ENCODE measurements around the gene LRPPRC.
A peak's percentile ranks its signal among the peaks of the same experiment; 100 is the strongest.

The LRPPRC gene

DNA sequence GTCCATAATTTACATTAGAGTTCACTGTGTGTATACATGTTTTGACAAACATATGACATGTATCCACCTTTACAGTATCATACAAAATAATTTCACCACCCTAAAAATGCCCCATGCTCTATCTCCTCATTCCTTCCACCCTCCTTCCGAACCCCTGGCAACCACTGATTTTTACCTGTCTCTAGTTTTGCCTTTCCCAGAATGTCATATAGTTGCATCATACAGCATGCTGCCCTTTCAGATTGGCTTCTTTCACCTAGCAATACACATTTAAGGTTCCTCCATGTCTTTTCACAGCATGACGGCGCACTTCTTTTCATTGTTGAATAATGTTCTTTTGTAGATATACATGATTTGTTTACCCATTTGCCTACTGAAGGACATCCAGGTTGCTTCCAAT lies 10.4 kb downstream of the LRPPRC start:
- in situ Hi-C loops (cut with MboI; ENCODE audit: low pct_unique_long_range_greater_than_20kb, low sequenced_read_pairs) = no loop called here
- DNase-seq = no peak

DNA sequence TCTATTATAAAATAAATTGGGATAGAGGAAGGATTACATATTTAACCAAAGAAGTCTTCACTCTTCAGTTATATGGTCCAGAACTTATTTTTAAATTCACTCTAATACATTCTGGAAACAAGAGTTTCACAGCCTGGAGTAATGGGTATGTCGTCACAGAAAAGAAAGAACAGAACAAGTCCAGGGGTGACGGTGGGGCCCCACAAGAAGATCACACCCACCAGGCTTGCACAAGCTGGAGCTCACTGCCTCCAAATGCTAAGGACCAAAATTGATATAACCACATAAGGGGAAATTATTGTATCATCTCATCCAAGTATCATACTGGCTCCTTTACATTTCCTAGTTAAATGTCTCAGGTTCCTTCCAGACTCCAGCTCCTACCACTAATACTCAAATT lies 11.3 kb downstream of the LRPPRC start:
- in situ Hi-C loops (cut with MboI; ENCODE audit: low pct_unique_long_range_greater_than_20kb, low sequenced_read_pairs) = no loop called here
- DNase-seq = no peak

DNA sequence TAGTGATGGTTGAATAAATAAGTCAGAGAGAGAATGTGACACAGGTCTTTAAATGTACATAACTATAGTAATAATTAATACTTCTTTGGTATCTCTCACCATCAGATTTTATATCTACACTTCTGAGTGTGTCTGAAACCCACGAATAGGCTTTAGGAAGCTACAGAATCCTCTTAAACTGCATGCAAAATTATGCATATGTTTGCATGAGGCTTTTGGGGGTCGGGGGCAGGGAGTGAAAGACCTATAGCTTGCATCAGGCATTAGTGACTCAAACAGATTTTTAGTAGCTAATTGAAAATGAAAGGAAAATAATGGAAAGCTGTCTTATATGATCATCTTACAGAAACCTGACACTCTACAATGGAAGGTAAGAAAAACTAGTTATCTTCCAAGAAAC lies 14.9 kb downstream of the LRPPRC start:
- no peak for DNase-seq
- in situ Hi-C loops (cut with MboI; ENCODE audit: low pct_unique_long_range_greater_than_20kb, low sequenced_read_pairs) = no loop called here

DNA sequence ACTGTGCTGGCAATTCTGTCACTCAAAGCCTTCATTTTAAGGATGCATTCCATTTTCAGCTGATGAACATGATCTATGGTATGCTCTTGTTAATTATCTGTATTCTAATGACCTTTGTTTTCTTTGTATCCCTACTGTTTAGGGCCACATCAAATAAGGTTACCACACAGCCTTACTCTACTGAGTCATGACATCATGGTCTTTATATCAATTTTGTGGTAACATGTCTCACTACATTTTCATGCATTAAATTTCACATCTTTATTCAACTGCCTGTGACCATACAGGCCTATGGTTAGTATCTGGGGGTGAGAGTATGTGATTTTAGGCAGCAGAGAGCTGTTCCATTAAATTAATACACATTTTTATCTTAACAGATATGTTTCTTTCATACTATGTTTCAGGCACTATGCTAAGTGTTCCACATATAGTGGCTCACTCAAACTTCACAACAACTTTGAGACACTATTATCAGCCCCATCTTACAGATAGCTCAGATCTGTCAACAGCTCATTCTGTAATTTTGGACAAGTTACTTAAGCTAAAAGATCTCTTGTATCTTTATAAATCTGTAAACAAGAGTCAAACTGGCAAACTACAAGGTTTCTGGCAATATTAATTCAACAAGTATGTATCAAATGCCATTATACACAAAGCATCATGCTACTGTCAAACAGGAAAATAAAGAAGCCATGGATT lies 18.0 kb downstream of the LRPPRC start:
- DNase-seq = no peak
- in situ Hi-C loops (cut with MboI; ENCODE audit: low pct_unique_long_range_greater_than_20kb, low sequenced_read_pairs) = no loop called here

DNA sequence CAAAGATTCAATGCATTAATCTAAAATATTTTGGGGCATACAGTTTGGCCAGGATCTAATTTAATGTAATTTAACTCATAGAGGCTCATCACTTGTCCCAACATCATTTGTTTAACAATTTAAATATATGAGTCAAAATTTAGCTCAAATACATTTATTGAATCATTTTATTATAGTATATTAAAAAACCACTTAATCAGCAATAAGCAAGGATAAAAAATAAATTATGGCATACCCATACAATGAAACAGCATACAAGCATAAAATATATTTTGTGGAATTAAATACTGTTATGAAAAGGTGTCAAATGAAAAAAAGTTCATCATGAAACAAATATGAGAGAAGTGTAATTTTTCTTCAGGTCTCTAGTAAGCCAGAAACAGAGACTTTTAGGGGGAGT lies 34.9 kb downstream of the LRPPRC start:
- DNase-seq = no peak
- in situ Hi-C loops (cut with MboI; ENCODE audit: low pct_unique_long_range_greater_than_20kb, low sequenced_read_pairs) = no loop called here

DNA sequence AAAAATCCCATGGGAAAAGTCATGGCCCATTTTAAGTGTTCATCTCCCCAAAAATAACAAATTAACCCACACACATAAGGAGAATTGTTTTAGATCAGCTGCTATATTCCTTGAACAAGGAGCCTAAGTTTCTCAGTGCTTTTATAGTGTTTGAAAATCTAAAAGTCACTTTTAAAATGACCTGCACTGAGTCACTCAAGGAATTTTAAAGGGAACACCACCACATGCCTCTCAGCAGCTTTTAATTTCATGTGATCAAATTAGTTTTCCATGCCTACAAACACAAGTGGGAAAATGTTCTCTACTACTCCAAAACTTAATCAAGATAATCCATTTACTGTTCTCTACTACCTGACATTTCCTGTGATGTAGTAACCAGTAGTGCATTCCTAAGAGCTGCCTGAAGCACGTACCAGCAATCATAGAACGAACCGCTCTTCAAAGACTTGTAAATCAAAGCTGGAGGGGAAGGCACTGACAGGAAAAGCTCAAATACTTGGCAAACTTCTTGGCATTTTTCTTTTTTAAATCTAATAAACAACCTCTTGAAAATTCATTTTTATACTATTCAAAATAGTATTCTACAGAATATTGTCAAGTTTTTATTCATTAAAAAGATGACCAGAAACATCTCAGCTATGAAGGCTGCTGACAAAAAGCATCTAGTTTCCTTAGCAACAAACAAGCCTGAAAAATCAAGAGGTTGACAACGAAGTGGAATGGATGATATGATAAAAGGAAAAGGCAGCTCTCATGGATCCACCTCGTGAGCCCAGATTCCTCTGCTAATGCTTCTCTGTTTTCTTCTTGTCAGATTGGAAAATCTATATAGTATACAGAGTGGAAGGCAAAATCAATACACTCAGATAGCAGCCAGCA lies 37.2 kb downstream of the LRPPRC start:
- in situ Hi-C loops (cut with MboI; ENCODE audit: low pct_unique_long_range_greater_than_20kb, low sequenced_read_pairs) = no loop called here
- DNase-seq = no peak

DNA sequence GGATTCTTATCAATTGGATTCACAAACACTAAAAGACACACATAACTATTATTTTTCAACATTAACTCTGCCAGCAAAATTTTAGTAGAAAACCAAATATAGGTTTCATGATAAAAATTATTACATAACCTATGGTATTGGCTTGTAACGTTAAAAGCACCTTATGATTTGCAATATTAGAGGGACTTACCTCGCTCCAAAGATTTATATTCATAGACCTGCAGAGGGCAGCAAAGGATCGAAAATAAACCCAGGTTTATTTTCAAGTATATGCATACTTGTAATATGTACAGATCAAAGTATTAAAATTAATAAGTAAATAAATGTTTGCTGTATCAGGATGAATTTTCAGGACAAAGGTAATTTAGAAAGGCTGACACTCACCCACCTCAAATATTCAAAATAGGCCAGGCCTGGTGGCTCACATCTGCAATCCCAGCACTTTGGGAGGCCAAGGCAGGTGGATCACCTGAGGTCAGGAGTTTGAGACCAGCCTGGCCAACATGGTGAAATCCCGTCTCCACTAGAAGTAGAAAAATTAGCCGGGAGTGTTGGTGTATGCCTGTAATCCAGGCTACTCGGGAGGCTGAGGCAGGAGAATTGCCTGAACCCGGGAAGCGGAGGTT lies 45.3 kb downstream of the LRPPRC start:
- in situ Hi-C loops (cut with MboI; ENCODE audit: low pct_unique_long_range_greater_than_20kb, low sequenced_read_pairs) = no loop called here
- peak; percentile 24 for DNase-seq

DNA sequence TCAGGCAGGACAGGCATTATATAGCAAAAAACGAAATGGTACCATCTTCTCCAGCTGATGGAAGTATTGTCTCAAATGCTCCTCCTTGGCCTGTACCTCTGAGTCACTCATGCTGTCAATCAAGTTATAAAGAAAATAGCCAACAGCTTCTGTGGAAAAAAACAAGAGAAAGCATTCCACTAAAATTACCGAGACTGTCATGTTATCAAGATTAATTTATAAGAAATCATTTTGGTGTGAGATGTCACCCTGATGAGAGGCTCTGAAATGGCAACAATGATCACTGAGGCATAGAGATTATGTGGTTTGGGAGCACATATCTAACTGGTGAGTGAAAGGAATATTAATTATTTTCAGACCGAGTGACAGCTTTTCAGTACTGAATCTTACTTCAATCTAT lies 47.4 kb downstream of the LRPPRC start:
- in situ Hi-C loops (cut with MboI; ENCODE audit: low pct_unique_long_range_greater_than_20kb, low sequenced_read_pairs) = no loop called here
- DNase-seq = no peak

DNA sequence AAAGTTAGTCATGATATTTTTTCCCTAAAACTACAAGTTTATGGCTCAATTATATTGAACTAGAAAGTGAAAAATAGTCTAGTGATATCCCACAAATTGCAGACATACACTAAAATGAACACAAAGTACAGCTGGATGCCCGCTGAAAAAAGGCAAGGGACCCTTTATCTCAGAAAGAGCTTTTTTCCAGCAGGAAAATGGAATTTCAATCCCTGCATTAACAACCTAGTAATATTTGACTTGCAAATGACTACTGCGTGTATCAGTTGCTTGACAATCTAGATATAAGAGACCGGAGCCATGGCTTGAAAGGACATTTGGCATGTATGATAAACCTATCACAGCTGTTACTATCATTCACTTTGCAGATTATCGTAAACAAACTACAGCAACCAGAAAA lies 49.1 kb downstream of the LRPPRC start:
- in situ Hi-C loops (cut with MboI; ENCODE audit: low pct_unique_long_range_greater_than_20kb, low sequenced_read_pairs) = no loop called here
- DNase-seq = no peak

DNA sequence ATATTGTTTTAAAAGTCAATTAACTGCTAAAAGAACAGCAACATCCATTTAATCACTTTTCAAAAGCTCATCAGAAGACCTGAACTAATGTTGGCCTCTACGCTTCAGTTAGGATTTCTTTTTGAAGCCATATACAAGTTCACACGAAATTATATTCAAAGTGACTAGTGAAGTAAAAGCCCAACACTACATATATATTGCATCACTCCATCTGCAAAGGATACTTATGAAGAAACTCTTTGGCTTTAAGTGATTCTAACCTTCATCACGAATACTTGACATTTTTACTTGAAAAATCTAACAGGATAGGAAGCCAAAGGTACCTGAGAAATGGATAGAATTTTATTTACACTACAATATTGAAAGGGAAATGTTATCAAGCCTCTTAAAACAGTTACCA lies 50.4 kb downstream of the LRPPRC start:
- in situ Hi-C loops (cut with MboI; ENCODE audit: low pct_unique_long_range_greater_than_20kb, low sequenced_read_pairs) = no loop called here
- DNase-seq = no peak

DNA sequence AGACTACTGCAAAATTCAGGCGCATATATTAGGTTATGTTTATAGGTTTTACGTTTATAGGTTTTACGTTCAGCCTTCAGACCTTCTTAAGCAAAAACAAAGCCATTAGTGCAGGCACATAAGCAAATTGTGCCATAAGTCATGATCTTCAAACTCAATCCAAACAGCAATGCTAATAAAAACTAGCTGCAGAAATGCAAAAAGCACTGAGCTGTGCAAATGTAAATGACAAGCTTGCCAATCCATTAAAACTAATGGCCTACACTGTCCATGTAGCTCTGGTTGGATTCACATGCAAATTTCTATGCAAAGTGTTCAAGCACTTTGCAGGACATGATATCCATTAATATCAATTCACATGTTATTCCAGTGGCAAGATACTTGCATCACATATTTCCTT lies 50.9 kb downstream of the LRPPRC start:
- DNase-seq = no peak
- in situ Hi-C loops (cut with MboI; ENCODE audit: low pct_unique_long_range_greater_than_20kb, low sequenced_read_pairs) = no loop called here

DNA sequence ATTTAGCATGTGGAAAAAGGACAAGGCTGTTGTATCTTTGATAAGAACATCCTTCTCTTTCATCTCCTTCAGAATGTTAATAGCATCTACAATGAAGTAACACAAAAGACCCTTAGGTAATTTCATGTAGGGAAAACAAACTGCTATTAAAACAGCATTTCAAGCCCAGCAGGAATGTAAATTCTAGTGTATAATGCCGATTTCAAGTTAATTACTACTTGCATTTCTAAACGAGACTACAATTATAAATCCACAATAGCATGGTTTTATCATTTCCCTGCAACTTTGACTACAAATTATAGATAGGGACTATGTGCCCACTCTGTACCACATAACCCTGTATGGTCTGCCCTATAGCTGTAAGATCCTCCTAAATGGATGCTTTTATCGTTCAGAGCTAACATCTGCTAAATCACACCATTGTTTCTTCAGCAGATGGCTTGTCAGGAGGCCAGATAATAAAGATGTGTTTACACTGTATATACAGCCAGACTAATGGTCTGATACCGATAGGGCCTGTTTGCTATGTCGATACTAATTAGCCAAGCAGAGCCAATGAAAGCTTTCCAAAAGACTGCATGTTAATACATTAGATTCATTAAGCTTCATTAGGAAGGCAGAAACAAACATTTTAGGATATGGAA lies 51.9 kb downstream of the LRPPRC start:
- in situ Hi-C loops (cut with MboI; ENCODE audit: low pct_unique_long_range_greater_than_20kb, low sequenced_read_pairs) = no loop called here

DNA sequence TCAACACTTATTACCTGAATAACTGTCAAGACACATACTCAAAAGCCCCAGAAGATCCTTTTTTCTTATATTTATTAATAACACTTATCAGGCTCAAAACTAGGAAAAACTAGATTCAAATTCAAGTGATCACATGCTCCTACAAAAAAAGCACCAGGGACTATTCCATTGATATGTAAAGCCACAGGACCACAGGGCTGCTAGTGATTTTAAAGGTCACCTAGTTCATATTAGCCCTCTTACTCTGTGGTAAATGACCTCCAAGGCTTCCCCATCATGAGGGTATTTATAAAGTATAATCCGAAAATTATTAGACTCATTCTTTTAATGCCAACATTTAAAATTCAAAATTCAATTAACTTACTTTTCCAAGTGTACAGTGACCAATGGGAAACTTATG lies 52.5 kb downstream of the LRPPRC start:
- in situ Hi-C loops (cut with MboI; ENCODE audit: low pct_unique_long_range_greater_than_20kb, low sequenced_read_pairs) = no loop called here
- no peak for DNase-seq

More for the DNA sequence above, 51.9 kb downstream of the LRPPRC start:
- DNase-seq = no peak

DNA sequence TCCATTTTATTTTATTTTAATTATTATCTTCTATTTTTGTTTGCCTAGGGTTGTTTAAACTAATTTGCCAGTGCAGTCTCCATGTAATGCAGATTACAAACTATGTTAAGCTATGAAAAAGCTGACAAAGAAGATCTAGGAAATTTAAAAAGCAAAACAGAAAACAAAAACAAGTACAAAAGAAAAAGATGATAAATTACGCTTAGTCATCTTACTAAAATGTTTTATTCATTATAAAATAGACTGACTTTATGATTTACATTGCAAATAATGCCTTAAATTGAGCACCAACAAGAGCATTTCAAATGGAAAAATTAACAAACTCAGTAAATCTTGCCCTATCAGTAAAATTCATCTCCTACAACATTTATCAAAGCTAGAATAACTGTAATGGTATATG lies 52.9 kb downstream of the LRPPRC start:
- DNase-seq = no peak
- in situ Hi-C loops (cut with MboI; ENCODE audit: low pct_unique_long_range_greater_than_20kb, low sequenced_read_pairs) = no loop called here

DNA sequence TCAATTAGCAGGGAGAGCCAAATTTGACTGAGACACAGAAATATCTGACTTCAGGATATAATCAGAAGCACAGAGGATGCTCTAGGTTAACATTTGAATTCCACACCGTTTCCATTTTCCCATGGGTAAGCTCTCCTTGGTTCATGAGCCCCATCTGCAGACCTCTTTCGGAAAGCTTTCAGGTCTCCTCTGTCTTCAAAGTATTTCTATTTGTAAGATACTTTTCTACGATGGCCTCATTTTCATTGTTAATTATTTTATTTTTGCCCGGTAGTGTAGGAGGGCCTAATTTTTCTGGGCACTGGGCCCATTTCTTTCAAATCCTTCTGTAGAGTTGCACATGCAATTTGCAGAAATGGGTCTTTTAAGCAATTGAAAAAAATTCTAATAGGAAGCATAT lies 53.8 kb downstream of the LRPPRC start:
- DNase-seq = no peak
- in situ Hi-C loops (cut with MboI; ENCODE audit: low pct_unique_long_range_greater_than_20kb, low sequenced_read_pairs) = no loop called here

DNA sequence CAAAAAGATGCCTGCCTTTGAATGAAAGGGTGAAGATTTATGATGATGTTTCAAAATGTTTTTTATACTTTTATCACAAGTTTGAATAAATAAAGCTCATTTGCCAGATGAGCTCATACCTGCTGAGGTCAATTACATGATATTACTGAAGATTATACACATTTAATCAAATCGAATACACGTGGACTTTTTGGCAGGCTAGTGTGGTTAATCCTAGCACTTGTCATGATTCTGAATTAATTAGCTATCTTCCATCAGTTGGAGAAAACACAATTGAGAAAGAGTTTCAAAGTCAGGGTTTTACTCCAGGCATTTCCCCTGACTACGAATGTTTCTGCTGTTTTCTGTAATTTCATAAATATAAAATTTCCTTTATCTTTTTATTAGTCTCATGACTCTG lies 54.4 kb downstream of the LRPPRC start:
- in situ Hi-C loops (cut with MboI; ENCODE audit: low pct_unique_long_range_greater_than_20kb, low sequenced_read_pairs) = no loop called here
- no peak for DNase-seq

DNA sequence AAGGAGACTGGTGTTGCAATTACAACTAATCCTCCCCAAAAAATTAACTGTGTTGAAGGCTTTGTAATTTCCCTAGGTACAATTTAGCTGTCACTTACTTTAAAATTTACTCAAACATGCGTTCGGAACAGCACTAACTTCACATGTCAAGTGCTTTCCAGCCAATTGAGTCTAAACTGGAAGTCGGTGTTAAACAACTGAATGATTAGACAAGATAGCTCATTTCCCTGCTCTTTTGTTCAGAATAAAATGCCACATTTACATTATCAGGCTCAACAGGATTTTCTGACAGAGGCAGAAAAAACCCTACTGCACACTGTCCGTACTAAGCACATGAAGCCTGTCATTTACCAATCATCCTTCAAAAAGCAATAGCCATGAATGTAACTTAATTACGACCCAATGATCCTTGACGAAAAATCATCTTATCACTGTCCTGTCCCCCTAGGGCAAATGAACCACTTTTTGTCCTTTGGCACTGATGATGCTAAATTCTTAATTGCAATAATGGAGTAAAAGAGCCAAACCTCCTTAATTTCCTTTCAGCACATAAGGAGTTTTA lies 56.0 kb downstream of the LRPPRC start:
- in situ Hi-C loops (cut with MboI; ENCODE audit: low pct_unique_long_range_greater_than_20kb, low sequenced_read_pairs) = no loop called here
- DNase-seq = no peak

DNA sequence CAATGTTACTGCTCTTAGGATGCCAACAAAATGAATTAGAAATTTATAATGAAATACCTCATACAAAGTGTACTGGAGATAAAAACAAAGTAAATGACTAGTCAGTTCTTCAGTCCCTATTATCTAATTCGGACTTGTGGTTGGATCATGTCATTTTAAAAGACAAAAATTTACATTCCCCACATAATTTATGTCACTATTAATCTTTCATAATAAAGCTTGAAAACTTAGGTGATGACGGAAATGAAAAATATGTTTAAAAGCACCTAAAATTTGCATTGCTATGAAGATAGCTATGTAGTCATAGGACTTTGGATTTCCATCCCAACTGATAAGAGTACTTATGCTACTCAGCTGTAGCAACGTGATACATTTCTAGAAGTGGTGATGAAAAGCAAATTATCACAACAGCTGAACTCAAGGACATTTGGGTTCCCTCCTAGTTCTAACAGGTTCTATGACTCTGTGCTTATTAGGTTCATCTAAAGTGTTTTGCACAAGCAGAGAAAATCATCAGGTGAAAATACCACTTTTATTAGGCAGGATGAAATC lies 58.4 kb downstream of the LRPPRC start:
- in situ Hi-C loops (cut with MboI; ENCODE audit: low pct_unique_long_range_greater_than_20kb, low sequenced_read_pairs) = no loop called here
- DNase-seq = no peak

DNA sequence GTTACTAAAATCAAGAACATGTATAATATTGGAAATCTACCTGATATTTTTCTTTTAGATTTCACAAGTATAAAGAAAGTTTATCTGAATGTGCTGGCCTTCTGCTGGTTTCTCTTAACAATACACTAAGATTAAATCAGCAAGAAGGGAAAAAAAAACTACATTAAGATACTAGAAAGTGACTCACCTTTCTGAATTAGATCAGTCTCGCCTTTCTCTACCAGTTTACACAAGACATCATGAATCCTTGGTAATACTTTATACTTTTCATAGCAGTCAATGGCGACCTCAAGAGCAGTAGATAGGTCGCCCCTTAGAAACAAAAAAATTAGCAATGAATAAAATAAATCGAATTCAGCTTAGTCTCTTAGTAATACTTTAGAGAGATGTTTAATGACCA lies 61.2 kb downstream of the LRPPRC start:
- DNase-seq = no peak
- in situ Hi-C loops (cut with MboI; ENCODE audit: low pct_unique_long_range_greater_than_20kb, low sequenced_read_pairs) = no loop called here

Measured in KBM-7 (cell line).